Trophoblast cell (in vitro differentiated cells and primary cell): ENCODE results near the gene CYB5B.

Experiments
- DNase-seq, 2 donors: peaks; one replicate each; pipeline ENCODE4 v3.0.0-alpha.2; 2016
- H2AFZ ChIP-seq: 2 replicates; pipeline ENCODE4 v1.6.1; 2013; ENCODE audit warnings: low read length, moderate library complexity, mild to moderate bottlenecking; ENCODE audit not compliant: insufficient read depth, poor library complexity
- H2AK5ac ChIP-seq: 2 replicates; pipeline ENCODE4 v1.6.1; 2013; ENCODE audit warnings: mild to moderate bottlenecking, low read length
- H2BK120ac ChIP-seq: 2 replicates; pipeline ENCODE4 v1.6.1; 2013; ENCODE audit warnings: low read length, mild to moderate bottlenecking, moderate library complexity; ENCODE audit not compliant: insufficient read depth, poor library complexity
- H2BK12ac ChIP-seq: 2 replicates; pipeline ENCODE4 v1.6.1; 2013; ENCODE audit warnings: mild to moderate bottlenecking, low read length, moderate library complexity
- H2BK5ac ChIP-seq: 2 replicates; pipeline ENCODE4 v1.6.1; 2013; ENCODE audit warnings: low read length, low read depth, moderate library complexity, mild to moderate bottlenecking; ENCODE audit not compliant: poor library complexity
- H3K14ac ChIP-seq: 2 replicates; pipeline ENCODE4 v1.6.1; 2013; ENCODE audit warnings: mild to moderate bottlenecking, low read length
- H3K18ac ChIP-seq: 2 replicates; pipeline ENCODE4 v1.6.1; 2013; ENCODE audit warnings: mild to moderate bottlenecking, low read length
- H3K23ac ChIP-seq: 2 replicates; pipeline ENCODE4 v1.6.1; 2013; ENCODE audit warnings: low read length
- H3K27ac ChIP-seq: 2 replicates; pipeline ENCODE4 v1.5.1; 2013; ENCODE audit warnings: low read depth, mild to moderate bottlenecking, inconsistent platforms, low read length, moderate library complexity
- H3K27me3 ChIP-seq: 2 replicates; pipeline ENCODE4 v1.6.1; 2013; ENCODE audit warnings: inconsistent platforms, mild to moderate bottlenecking, low read length, moderate library complexity; ENCODE audit not compliant: insufficient read depth
- H3K36me3 ChIP-seq, 2 experiments: 1 replicate in 1 of 2; 2 replicates in 1 of 2; pipeline ENCODE4 v1.6.1; 2013; ENCODE audit warnings: low read length in 2 of 2, mild to moderate bottlenecking in 2 of 2, moderate library complexity in 1 of 2; ENCODE audit not compliant: insufficient read depth in 2 of 2, control insufficient read depth in 1 of 2
- H3K4ac ChIP-seq: 2 replicates; pipeline ENCODE4 v1.6.1; 2013; ENCODE audit warnings: low read depth, mild to moderate bottlenecking, low read length, moderate library complexity
- H3K4me1 ChIP-seq, 2 experiments: 1 replicate in 1 of 2; 2 replicates in 1 of 2; pipeline ENCODE4 v1.6.1; 2013; ENCODE audit warnings: low read length in 2 of 2, mild to moderate bottlenecking in 2 of 2, moderate library complexity in 1 of 2; ENCODE audit not compliant: insufficient read depth in 2 of 2, control insufficient read depth in 1 of 2
- H3K4me2 ChIP-seq: 2 replicates; pipeline ENCODE4 v1.6.1; 2013; ENCODE audit warnings: inconsistent platforms, mild to moderate bottlenecking, low read length, moderate library complexity
- H3K4me3 ChIP-seq: 2 replicates; pipeline ENCODE4 v1.5.1; 2013; ENCODE audit warnings: mild to moderate bottlenecking, low read depth, low read length, inconsistent platforms
- H3K79me1 ChIP-seq: one replicate; pipeline ENCODE4 v1.6.1; 2013; ENCODE audit warnings: low read length
- H3K79me2 ChIP-seq: 2 replicates; pipeline ENCODE4 v1.6.1; 2013; ENCODE audit warnings: low read length, mild to moderate bottlenecking; ENCODE audit not compliant: control insufficient read depth, insufficient read depth, poor library complexity
- H3K9ac ChIP-seq: 2 replicates; pipeline ENCODE4 v1.6.1; 2013; ENCODE audit warnings: mild to moderate bottlenecking, low read length
- H3K9me3 ChIP-seq: 2 replicates; pipeline ENCODE4 v1.6.1; 2013; ENCODE audit warnings: low read depth, mild to moderate bottlenecking, control low read depth, inconsistent platforms, low read length; ENCODE audit not compliant: insufficient read depth
- H4K12ac ChIP-seq: 2 replicates; pipeline ENCODE4 v1.6.1; 2013; ENCODE audit warnings: low read depth, mild to moderate bottlenecking, low read length, moderate library complexity
- H4K8ac ChIP-seq: 2 replicates; pipeline ENCODE4 v1.6.1; 2013; ENCODE audit warnings: low read depth, mild to moderate bottlenecking, low read length, moderate library complexity
- H4K91ac ChIP-seq: one replicate; pipeline ENCODE4 v1.6.1; 2013; ENCODE audit warnings: low read depth, mild to moderate bottlenecking, low read length, moderate library complexity
- WGBS: extraction: QIAGEN DNeasy Blood & Tissue Kit; methylation state at CpG from one replicate; pipeline ENCODE4 v1.1.7; 2013; ENCODE audit warnings: missing lambda C conversion rate; ENCODE audit not compliant: insufficient read length, insufficient coverage; ENCODE audit errors: extremely low coverage; 5-methylcytosine and 5-hydroxymethylcytosine counted together

The CYB5B gene

DNA sequence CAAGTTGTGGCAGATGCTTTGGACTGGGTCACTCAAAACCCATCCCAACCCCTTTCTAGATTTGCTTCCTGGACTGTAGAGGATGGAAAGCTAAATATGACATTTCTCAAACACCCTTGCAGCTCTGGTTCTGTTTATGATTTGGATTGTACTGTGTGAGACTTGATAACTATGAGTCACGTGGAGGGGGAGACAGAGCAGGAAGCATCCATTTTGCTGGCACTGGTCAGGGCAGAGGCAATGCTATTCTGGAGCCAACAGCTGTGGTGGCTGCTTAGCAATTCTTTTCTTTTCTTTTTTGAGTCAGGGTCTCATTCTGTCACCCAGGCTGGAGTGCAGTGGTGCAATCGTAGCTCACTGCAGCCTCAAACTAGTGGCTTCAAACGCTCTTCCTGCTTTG lies 25.1 kb upstream of the CYB5B start:
- H2AK5ac ChIP-seq: no peak overlapping the region
- H2AFZ ChIP-seq: no peak overlapping the region
- H3K79me2 ChIP-seq: no peaks in the 10 kb centered on the region
- H3K4me3 ChIP-seq: no peak overlapping the region
- no peaks in the 10 kb centered on the region for H3K4me1 ChIP-seq
- H3K9me3 ChIP-seq: no peaks in the 10 kb centered on the region
- H2BK120ac ChIP-seq: no peak overlapping the region
- no peaks in the 10 kb centered on the region for H3K27me3 ChIP-seq
- no peak overlapping the region for H2BK5ac ChIP-seq
- no peak overlapping the region for H3K27ac ChIP-seq
- H2BK12ac ChIP-seq: no peak overlapping the region
- no peaks in the 10 kb centered on the region for H3K36me3 ChIP-seq
- no peak overlapping the region for H4K8ac ChIP-seq
- no peak overlapping the region for H3K14ac ChIP-seq
- no peak overlapping the region for H3K4ac ChIP-seq
- H3K79me1 ChIP-seq: no peaks in the 10 kb centered on the region
- H3K9ac ChIP-seq: no peak overlapping the region
- H3K23ac ChIP-seq: no peak overlapping the region
- no peak overlapping the region for H3K18ac ChIP-seq
- DNase-seq: no peak
- no peak overlapping the region for H3K4me2 ChIP-seq
- no peak overlapping the region for H4K91ac ChIP-seq
- WGBS: no CpG with 5 or more reads among the region's 3 CpGs
- H4K12ac ChIP-seq: no peak overlapping the region

DNA sequence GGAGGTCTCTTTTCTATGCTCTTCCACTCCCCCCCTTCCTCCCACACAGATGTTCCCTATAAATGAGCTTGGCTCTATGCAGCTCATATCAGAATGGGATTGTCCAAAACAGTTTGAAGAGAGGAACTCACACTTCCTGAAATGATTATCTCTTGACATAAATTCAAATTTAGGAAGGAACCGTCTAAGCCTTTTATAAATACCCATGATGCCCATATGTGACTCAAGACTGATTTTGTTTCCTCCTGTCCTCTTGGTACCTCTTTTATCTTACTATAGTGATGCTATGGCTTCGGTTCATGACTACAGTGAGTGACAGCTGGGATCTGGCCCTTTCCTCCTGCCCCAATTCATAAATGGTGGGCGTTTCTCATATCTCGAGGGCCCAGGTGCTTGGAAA lies 22.0 kb upstream of the CYB5B start:
- Histone ChIP-seq H2BK12ac (no peak overlapping the region), H3K79me2 (no peaks in the 10 kb centered on the region), H2AK5ac (no peak overlapping the region), H4K8ac (no peak overlapping the region), H3K4ac (no peak overlapping the region), H3K27me3 (no peaks in the 10 kb centered on the region), H3K4me1 (no peaks in the 10 kb centered on the region), H3K14ac (no peak overlapping the region), H3K27ac (no peak overlapping the region), H2AFZ (no peak overlapping the region), H4K91ac (no peak overlapping the region), H3K23ac (no peak overlapping the region), H3K9me3 (no peaks in the 10 kb centered on the region), H3K9ac (no peak overlapping the region), H2BK120ac (no peak overlapping the region), H3K36me3 (no peaks in the 10 kb centered on the region), H3K18ac (no peak overlapping the region), H3K79me1 (no peaks in the 10 kb centered on the region), H3K4me2 (no peak overlapping the region), H2BK5ac (no peak overlapping the region), H3K4me3 (no peak overlapping the region), H4K12ac (no peak overlapping the region)
- no peak for DNase-seq
- no CpG with 5 or more reads among the region's 4 CpGs for WGBS

DNA sequence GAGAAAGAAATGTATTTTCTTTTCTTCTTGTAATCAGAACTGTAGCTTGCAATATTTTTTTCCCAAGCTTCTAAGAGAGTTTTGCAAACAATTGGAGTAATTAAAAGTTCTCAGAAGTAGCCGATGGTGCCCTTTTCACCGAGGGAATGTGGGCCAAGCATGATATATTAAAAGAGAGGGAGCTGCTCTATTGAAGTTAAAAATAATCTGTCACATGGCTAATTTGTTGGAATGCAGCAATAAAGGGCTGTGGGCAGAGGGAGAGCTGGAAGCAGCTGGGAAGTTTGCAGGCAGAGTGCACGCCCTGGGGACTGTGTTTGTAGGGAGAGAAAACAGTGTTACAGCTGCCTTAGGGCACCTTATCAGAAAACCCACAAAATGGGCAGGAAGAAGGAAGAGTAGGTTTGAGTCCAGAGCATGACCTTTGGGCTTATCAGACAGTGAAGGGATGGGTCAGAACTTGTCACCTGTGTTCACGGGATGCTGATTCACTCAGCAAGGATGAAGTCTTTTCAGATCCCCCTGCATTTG lies 20.1 kb upstream of the CYB5B start:
- Histone ChIP-seq H3K27ac (no peak overlapping the region), H3K36me3 (no peaks in the 10 kb centered on the region), H3K79me1 (no peaks in the 10 kb centered on the region), H3K4me1 (no peaks in the 10 kb centered on the region), H2BK12ac (no peak overlapping the region), H3K79me2 (no peaks in the 10 kb centered on the region), H3K23ac (no peak overlapping the region), H3K18ac (no peak overlapping the region), H3K4me3 (no peak overlapping the region), H4K12ac (no peak overlapping the region), H3K9ac (no peak overlapping the region), H3K27me3 (no peaks in the 10 kb centered on the region), H4K91ac (no peak overlapping the region), H2AK5ac (no peak overlapping the region), H2BK5ac (no peak overlapping the region), H3K9me3 (no peaks in the 10 kb centered on the region), H3K4ac (no peak overlapping the region), H2AFZ (no peak overlapping the region), H2BK120ac (no peak overlapping the region), H4K8ac (no peak overlapping the region), H3K14ac (no peak overlapping the region), H3K4me2 (no peak overlapping the region)
- peak; percentile 43 to 47 for DNase-seq
- WGBS: no CpG with 5 or more reads among the region's 4 CpGs

DNA sequence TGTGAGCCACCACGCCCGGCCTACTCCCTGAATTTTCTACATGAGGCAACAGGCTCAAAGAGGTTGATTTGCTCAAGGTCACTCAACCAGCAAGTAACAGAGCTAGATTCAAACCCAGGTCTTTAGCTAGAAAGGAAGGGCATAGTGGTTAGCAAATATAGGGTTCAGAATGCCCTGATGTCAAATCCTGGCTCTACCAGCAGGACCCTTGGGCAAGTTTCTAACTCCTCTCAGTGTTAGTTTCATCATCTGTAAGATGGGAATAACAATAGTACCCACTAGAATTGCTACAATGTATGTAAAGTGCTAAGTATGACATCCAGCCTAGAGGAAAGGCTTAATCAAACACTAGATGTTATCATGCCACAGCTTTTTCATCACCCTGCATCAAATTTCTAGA lies 19.1 kb upstream of the CYB5B start:
- no peak overlapping the region for H3K4me3 ChIP-seq

More for the DNA sequence above, 19.1 kb upstream of the CYB5B start:
- Histone ChIP-seq H3K79me2 (no peaks in the 10 kb centered on the region), H4K12ac (no peak overlapping the region), H2BK5ac (no peak overlapping the region), H3K4me2 (no peak overlapping the region), H3K27me3 (no peaks in the 10 kb centered on the region), H3K36me3 (no peaks in the 10 kb centered on the region), H3K79me1 (no peaks in the 10 kb centered on the region), H3K14ac (no peak overlapping the region), H3K27ac (no peak overlapping the region), H2AK5ac (peak overlapping the region; percentile 36), H2AFZ (no peak overlapping the region), H3K9ac (no peak overlapping the region), H4K8ac (no peak overlapping the region), H2BK12ac (peak overlapping the region; percentile 30), H3K9me3 (no peaks in the 10 kb centered on the region), H3K4me1 (no peaks in the 10 kb centered on the region), H3K4ac (no peak overlapping the region), H4K91ac (peak overlapping the region; percentile 5), H3K18ac (no peak overlapping the region), H3K23ac (no peak overlapping the region), H2BK120ac (no peak overlapping the region)
- no CpG with 5 or more reads among the region's 2 CpGs for WGBS
- DNase-seq: peak in 1 of 2 donors; percentile 38
